SK-N-SH (cell line): ENCODE data around the gene CFAP206. TPM values are rescaled to one million over a fixed set of nuclear protein-coding genes. Genes with fewer than 3 reads are reported as not detected.

Source experiments
- CTCF ChIA-PET: fragments of 300-600, 350-600 bp; formaldehyde crosslinking; extraction: SDS; loops from one replicate; lab custom pipeline; 2021; lab: Yijun Ruan, JAX
- POLR2A ChIA-PET: fragments of 350-600 bp; sonication (Branson Sonifier 250); formaldehyde crosslinking; extraction: SDS; loops from one replicate; lab custom pipeline; 2020; ENCODE audit warnings: antibody characterized with exemption, inconsistent platforms; lab: Yijun Ruan, JAX
- DNase-seq: peaks from one replicate; pipeline ENCODE4 v3.0.0; 2012
- H2AFZ ChIP-seq: fragments of 200-600 bp; sonication (generic); 2 replicates; pipeline ENCODE4 v1.8.1; 2016; ENCODE audit warnings: antibody characterized with exemption, mild to moderate bottlenecking, low read depth
- H3F3A ChIP-seq: fragments of 200-600 bp; sonication (generic); replicated peaks from 2 replicates; pipeline ENCODE3; 2016; ENCODE audit warnings: antibody characterized with exemption, mild to moderate bottlenecking; ENCODE audit not compliant: insufficient read depth
- H3K27ac ChIP-seq, 2 experiments: fragments of 200-500 bp in 1 of 2; fragments of 200-600 bp in 1 of 2; sonication (Bioruptor generic) in 1 of 2; sonication (generic), shearing (Covaris generic) in 1 of 2; 2 replicates each; pipeline versions ENCODE4 v1.5.1 to v1.6.1; 2014 to 2016; ENCODE audit warnings: low read depth in 2 of 2, inconsistent platforms in 1 of 2, low read length in 1 of 2, mild to moderate bottlenecking in 1 of 2, mixed read lengths in 1 of 2
- H3K27me3 ChIP-seq: fragments of 200-600 bp; sonication (generic), shearing (Covaris generic); 2 replicates; pipeline ENCODE4 v1.6.1; 2016; ENCODE audit warnings: mixed run types; ENCODE audit not compliant: insufficient read depth
- H3K36me3 ChIP-seq, 2 experiments: fragments of 200-500 bp in 1 of 2; fragments of 200-600 bp in 1 of 2; sonication (Bioruptor generic) in 1 of 2; sonication (generic) in 1 of 2; replicated peaks in 1 of 2; 2 replicates each; pipeline versions ENCODE3 to v1.5.1; 2014 to 2016; ENCODE audit warnings: low read length in 1 of 2, mild to moderate bottlenecking in 1 of 2; ENCODE audit not compliant: insufficient read depth in 2 of 2, control insufficient read depth in 1 of 2
- H3K4me1 ChIP-seq, 2 experiments: fragments of 200-500 bp in 1 of 2; fragments of 200-600 bp in 1 of 2; sonication (Bioruptor generic) in 1 of 2; sonication (generic), shearing (Covaris generic) in 1 of 2; 2 replicates each; pipeline versions ENCODE4 v1.5.1 to v1.6.1; 2014 to 2016; ENCODE audit warnings: low read depth in 1 of 2, low read length in 1 of 2, mixed run types in 1 of 2; ENCODE audit not compliant: insufficient read depth in 2 of 2, control insufficient read depth in 1 of 2
- H3K4me2 ChIP-seq: fragments of 200-600 bp; sonication (generic), shearing (Covaris generic); 2 replicates; pipeline ENCODE4 v1.6.1; 2017; ENCODE audit warnings: mixed run types
- H3K4me3 ChIP-seq, 2 experiments: fragments of 200-500 bp in 1 of 2; fragments of 200-600 bp in 1 of 2; sonication (Bioruptor generic) in 1 of 2; sonication (generic), shearing (Covaris generic) in 1 of 2; 2 replicates each; pipeline versions ENCODE4 v1.5.1 to v1.8.1; 2014 to 2016; ENCODE audit warnings: low read depth in 2 of 2, inconsistent platforms in 1 of 2, low read length in 1 of 2, mild to moderate bottlenecking in 1 of 2, mixed read lengths in 1 of 2, moderate library complexity in 1 of 2
- H3K79me2 ChIP-seq: fragments of 200-600 bp; sonication (generic); 2 replicates; pipeline ENCODE4 v1.8.1; 2017; ENCODE audit warnings: mild to moderate bottlenecking; ENCODE audit not compliant: insufficient read depth
- H3K9ac ChIP-seq: fragments of 200-600 bp; sonication (generic); 2 replicates; pipeline ENCODE4 v1.6.1; 2017; ENCODE audit warnings: mixed run types
- H3K9me2 ChIP-seq: fragments of 200-600 bp; sonication (generic); 2 replicates; pipeline ENCODE4 v1.6.1; 2017; ENCODE audit warnings: mixed run types
- H3K9me3 ChIP-seq: fragments of 200-600 bp; sonication (generic); 2 replicates; pipeline ENCODE4 v1.6.1; 2017; ENCODE audit warnings: mixed run types, mild to moderate bottlenecking, moderate library complexity
- H4K20me1 ChIP-seq: fragments of 200-600 bp; sonication (generic); 2 replicates; pipeline ENCODE4 v1.6.1; 2017; ENCODE audit warnings: mild to moderate bottlenecking, mixed run types; ENCODE audit not compliant: insufficient read depth
- CHD2 ChIP-seq: fragments of 150-350 bp; IDR thresholded peaks from 2 replicates; pipeline ENCODE4 v1.6.1; 2018; ENCODE audit warnings: low read length; ENCODE audit not compliant: partially characterized antibody
- EP300 ChIP-seq, 2 experiments: IDR thresholded peaks; 2 replicates each; pipeline versions ENCODE4 v1.4.0 to v1.6.1; 2012; ENCODE audit warnings: borderline replicate concordance in 1 of 2, low read depth in 1 of 2, low read length in 1 of 2
- EZH2phosphoT487 ChIP-seq: fragments of 200-600 bp; sonication (generic); IDR thresholded peaks from 2 replicates; pipeline ENCODE4 v1.6.1; 2017; ENCODE audit warnings: low read depth, mixed run types, mild to moderate bottlenecking, antibody characterized with exemption, moderate library complexity, borderline replicate concordance
- FOXJ3 ChIP-seq: sonication (generic); formaldehyde crosslinking; IDR thresholded peaks from 2 replicates; pipeline ENCODE4 v1.5.1; 2020; ENCODE audit warnings: mild to moderate bottlenecking, missing genetic modification reagents
- FOXM1 ChIP-seq: IDR thresholded peaks from 2 replicates; pipeline ENCODE4 v1.4.0; 2012; ENCODE audit warnings: low read depth, mild to moderate bottlenecking
- GABPA ChIP-seq: IDR thresholded peaks from 2 replicates; pipeline ENCODE4 v1.4.0; 2012; ENCODE audit warnings: low read depth, mild to moderate bottlenecking
- GATA2 ChIP-seq: sonication (generic); formaldehyde crosslinking; IDR thresholded peaks from 2 replicates; pipeline ENCODE4 v1.5.0; 2020; ENCODE audit warnings: mild to moderate bottlenecking, missing genetic modification reagents
- MEF2A ChIP-seq: IDR thresholded peaks from 2 replicates; pipeline ENCODE4 v1.4.0; 2012; ENCODE audit warnings: low read depth, borderline replicate concordance
- MXI1 ChIP-seq: IDR thresholded peaks from 2 replicates; pipeline ENCODE4 v1.6.1; 2012; ENCODE audit warnings: mild to moderate bottlenecking, low read depth, low read length, improper control_type of control experiment
- POLR2AphosphoS5 ChIP-seq: IDR thresholded peaks from 2 replicates; pipeline ENCODE4 v1.6.1; 2012; ENCODE audit warnings: low read depth, low read length
- RCOR1 ChIP-seq: fragments of 150-350 bp; IDR thresholded peaks from 2 replicates; pipeline ENCODE4 v1.6.1; 2017; ENCODE audit warnings: antibody characterized with exemption, low read length
- REST ChIP-seq: IDR thresholded peaks from 2 replicates; pipeline ENCODE4 v1.6.1; 2012; ENCODE audit warnings: mild to moderate bottlenecking, low read depth, low read length, moderate library complexity
- RXRA ChIP-seq: IDR thresholded peaks from 2 replicates; pipeline ENCODE4 v1.4.0; 2012; ENCODE audit warnings: low read depth, mild to moderate bottlenecking, borderline replicate concordance
- SMC3 ChIP-seq: IDR thresholded peaks from 2 replicates; pipeline ENCODE4 v1.6.1; 2012; ENCODE audit warnings: low read depth, low read length, improper control_type of control experiment
- TAF1 ChIP-seq: IDR thresholded peaks from 2 replicates; pipeline ENCODE4 v1.6.1; 2012; ENCODE audit warnings: low read depth, mild to moderate bottlenecking, low read length, moderate library complexity, borderline replicate concordance
- TEAD4 ChIP-seq: IDR thresholded peaks from 2 replicates; pipeline ENCODE4 v1.4.0; 2012; ENCODE audit warnings: mild to moderate bottlenecking, borderline replicate concordance; ENCODE audit not compliant: insufficient read depth
- ZBTB33 ChIP-seq: IDR thresholded peaks from 2 replicates; pipeline ENCODE4 v1.4.0; 2012; ENCODE audit warnings: low read depth, borderline replicate concordance
- WGBS: methylation state at CpG from one replicate; pipeline ENCODE4 v1.1.6; 2017; ENCODE audit warnings: low lambda C conversion rate; 5-methylcytosine and 5-hydroxymethylcytosine counted together
- polyA plus RNA-seq, 3 experiments: library from polyadenylated mRNA; depleted of rRNA; stranded (reverse); fragments of >200 nt; gene quantifications; 2 replicates each; pipeline ENCODE4 v1.2.3, GENCODE V29; 2012
- TF ChIP-seq, protein P1 (sequence below): fragments of 150-350 bp; IDR thresholded peaks from 2 replicates; pipeline ENCODE4 v1.6.1; 2017; ENCODE audit warnings: antibody characterized with exemption, low read length, low read depth, borderline replicate concordance
- TF ChIP-seq, protein P2 (sequence below): IDR thresholded peaks from 2 replicates; pipeline ENCODE4 v1.4.0; 2012; ENCODE audit warnings: low read depth, borderline replicate concordance

CFAP206 gene
- polyA plus RNA-seq, 1 of the 3 experiments (the other 2 are of a cell fraction), result 0.46 TPM

- TF ChIP-seq, protein P1, sequence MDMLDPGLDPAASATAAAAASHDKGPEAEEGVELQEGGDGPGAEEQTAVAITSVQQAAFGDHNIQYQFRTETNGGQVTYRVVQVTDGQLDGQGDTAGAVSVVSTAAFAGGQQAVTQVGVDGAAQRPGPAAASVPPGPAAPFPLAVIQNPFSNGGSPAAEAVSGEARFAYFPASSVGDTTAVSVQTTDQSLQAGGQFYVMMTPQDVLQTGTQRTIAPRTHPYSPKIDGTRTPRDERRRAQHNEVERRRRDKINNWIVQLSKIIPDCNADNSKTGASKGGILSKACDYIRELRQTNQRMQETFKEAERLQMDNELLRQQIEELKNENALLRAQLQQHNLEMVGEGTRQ, result no peak
- TF ChIP-seq MEF2A (no peak), EZH2phosphoT487 (no peak)
These were observed 28.8 kb upstream of the CFAP206 start (continued) for GRCh38 chr6:87378947-87379346.

DNA sequence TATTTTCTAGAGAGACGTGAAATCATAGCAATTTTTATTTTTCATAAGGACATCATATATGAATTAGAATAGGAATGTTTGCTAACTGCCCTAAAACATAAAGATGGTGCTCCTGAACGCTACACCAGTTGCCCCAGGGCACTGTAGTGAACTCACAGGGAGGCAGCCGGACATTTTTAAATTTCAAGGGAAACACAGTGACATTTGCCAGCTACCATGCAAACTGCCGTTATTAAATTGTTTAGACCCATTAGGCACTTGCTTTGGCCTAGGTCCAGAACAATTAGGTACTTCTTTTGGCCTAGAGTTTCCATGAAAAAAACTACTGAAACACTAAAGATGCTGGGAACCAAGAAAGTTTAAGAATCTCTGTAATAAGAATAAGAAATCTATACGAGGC lies 24.9 kb upstream of the CFAP206 start:
- no peak overlapping the region for H2AFZ ChIP-seq
- H3F3A ChIP-seq, result no peaks in the 10 kb centered on the region
- H3K4me1 ChIP-seq, result no peaks in the 10 kb centered on the region; a peak in 1 of 4 replicates
- H3K9me2 ChIP-seq, result no peaks in the 10 kb centered on the region
- WGBS, result 46% methylated on average over 5 of the region's 5 CpGs
- H4K20me1 ChIP-seq, result no peaks in the 10 kb centered on the region
- H3K9ac ChIP-seq, result no peak overlapping the region
- H3K4me2 ChIP-seq, result no peak overlapping the region
- DNase-seq, result peak; percentile 56
- H3K9me3 ChIP-seq, result no peaks in the 10 kb centered on the region
- POLR2A ChIA-PET, result interaction anchor here (0.6 kb wide), 1 partner anchor 117 kb away, joined by 6 read pairs; no protein-coding TSS in a partner anchor
- no peaks in the 10 kb centered on the region for H3K27me3 ChIP-seq
- CTCF ChIA-PET, result interaction anchor here (1.2 to 1.5 kb wide), 2 partner anchors 10 to 18 kb away, joined by 5 to 7 read pairs; no protein-coding TSS in a partner anchor
- no peaks in the 10 kb centered on the region for H3K79me2 ChIP-seq
- H3K4me3 ChIP-seq, result no peak overlapping the region
- TF ChIP-seq POLR2AphosphoS5, result no peak
- TF ChIP-seq GABPA, result no peak
- TF ChIP-seq RCOR1, result peak; percentile 67; the same call in 1 of the 2 replicates
- TF ChIP-seq CHD2, result peak; percentile 28
- TF ChIP-seq EP300 (IDR thresholded peaks at IDR 0.05; ENCODE audit: borderline replicate concordance in 1 of 2, low read depth in 1 of 2, low read length in 1 of 2), result peak in 1 of 2 experiments; percentile 67; a peak in 1 of 4 replicates
- TF ChIP-seq RXRA, result no peak
- TF ChIP-seq, all 33 proteins: peak for 3
- Histone ChIP-seq H3K36me3 (no peaks in the 10 kb centered on the region), H3K27ac (peak overlapping the region in 1 of 2 experiments; percentile 8; a peak in 1 of 4 replicates)

DNA sequence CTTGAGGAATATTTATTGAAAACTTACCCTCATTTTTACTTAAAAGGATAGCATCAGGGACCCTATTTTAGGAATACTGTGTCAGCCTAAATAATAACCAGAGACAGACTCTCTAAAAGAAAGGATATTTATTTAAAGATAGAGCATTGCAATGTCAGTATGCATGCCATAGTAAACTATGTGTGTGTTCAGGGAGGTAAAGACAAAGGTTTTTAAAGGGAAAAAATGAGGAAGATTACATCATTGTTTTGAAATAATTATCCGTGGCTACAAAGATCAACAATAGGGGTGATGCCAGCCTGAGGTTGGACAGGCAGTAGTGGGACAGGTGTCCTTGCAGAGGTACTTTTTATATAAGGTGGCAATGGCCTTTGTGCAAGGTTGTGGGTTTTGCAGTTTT lies 23.7 kb upstream of the CFAP206 start:
- Histone ChIP-seq H3K9ac (no peak overlapping the region), H3K36me3 (no peaks in the 10 kb centered on the region), H3K4me1 (no peaks in the 10 kb centered on the region; a peak in 1 of 4 replicates), H3K79me2 (no peaks in the 10 kb centered on the region), H3K27me3 (no peaks in the 10 kb centered on the region), H3K9me2 (no peaks in the 10 kb centered on the region), H3K9me3 (no peaks in the 10 kb centered on the region), H3F3A (no peaks in the 10 kb centered on the region), H4K20me1 (no peaks in the 10 kb centered on the region), H3K4me2 (no peak overlapping the region), H2AFZ (no peak overlapping the region), H3K27ac (no peak overlapping the region), H3K4me3 (no peak overlapping the region)
- POLR2A ChIA-PET, result no interaction called here
- no peak for DNase-seq
- 53% methylated on average over 1 of the region's 1 CpG for WGBS
- CTCF ChIA-PET, result interaction anchor here (1.0 to 1.5 kb wide), 3 partner anchors 9 to 276 kb away, joined by 3 to 7 read pairs (median 7); no protein-coding TSS in a partner anchor
- TF ChIP-seq RCOR1, result no peak
- TF ChIP-seq SMC3, result no peak
- no peak for TF ChIP-seq GATA2 (CRISPR knock-in tag)
- TF ChIP-seq TAF1, result no peak
- TF ChIP-seq MXI1, result no peak
- no peak for TF ChIP-seq TEAD4
- TF ChIP-seq ZBTB33, result no peak
- TF ChIP-seq FOXM1, result no peak
- TF ChIP-seq FOXJ3 (CRISPR knock-in tag), result no peak
- TF ChIP-seq REST, result no peak
- TF ChIP-seq, protein P2, sequence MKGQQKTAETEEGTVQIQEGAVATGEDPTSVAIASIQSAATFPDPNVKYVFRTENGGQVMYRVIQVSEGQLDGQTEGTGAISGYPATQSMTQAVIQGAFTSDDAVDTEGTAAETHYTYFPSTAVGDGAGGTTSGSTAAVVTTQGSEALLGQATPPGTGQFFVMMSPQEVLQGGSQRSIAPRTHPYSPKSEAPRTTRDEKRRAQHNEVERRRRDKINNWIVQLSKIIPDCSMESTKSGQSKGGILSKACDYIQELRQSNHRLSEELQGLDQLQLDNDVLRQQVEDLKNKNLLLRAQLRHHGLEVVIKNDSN, result no peak
